HG02973 (cell line): ENCODE results near the gene ZNF273.
"Not testable (repeated sequence)": the region's sequence is repeated elsewhere in the genome, so short reads cannot be mapped to it uniquely, and the experiment has no call there.

Experiments used
- ATAC-seq: cut with Tn5 transposase; IDR thresholded peaks from one replicate; pipeline ENCODE4 v1.9.1; 2021; ENCODE audit warnings: moderate library complexity; ENCODE audit not compliant: unreplicated experiment

ZNF273 gene

DNA sequence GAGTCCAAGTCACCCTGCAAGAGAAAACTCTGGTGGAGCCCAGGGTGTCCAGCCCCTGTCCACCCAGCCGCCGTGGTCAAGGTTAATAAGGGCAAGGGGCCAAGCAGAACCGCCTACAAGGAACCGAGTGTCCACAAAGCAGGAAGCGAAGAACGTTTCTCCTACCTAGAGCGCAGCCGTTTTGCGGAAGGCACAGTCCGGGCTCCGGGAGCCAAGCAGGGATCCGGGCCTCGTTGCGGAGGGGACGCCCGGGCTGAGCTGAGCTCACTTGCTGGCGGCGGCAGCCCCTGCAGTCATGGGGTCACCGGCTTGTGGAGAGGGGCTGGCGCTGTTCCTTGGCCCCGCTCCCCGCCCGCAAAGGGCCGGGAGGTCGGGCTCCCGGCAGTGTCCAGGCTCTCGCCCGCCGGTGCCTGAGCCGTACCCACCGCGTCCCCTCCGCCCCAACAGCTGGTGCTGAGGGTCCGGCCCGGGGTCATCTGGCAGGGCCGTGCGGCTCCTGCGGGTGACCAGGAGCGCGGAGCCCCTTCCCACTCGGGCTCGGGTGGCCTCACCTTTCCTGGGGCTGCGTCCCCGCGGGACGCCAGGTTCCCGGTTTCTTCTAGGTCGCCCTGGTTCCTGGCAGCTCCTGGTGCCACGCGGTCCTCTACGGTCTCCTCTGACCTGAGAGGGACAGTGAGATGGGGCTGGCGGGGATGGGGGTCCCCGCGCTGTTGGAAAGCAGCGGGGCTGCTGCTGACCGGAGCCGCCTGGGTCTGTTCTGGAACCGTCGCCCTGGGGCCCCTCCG lies 14.0 kb upstream of the ZNF273 start:
- ATAC-seq: no peak

DNA sequence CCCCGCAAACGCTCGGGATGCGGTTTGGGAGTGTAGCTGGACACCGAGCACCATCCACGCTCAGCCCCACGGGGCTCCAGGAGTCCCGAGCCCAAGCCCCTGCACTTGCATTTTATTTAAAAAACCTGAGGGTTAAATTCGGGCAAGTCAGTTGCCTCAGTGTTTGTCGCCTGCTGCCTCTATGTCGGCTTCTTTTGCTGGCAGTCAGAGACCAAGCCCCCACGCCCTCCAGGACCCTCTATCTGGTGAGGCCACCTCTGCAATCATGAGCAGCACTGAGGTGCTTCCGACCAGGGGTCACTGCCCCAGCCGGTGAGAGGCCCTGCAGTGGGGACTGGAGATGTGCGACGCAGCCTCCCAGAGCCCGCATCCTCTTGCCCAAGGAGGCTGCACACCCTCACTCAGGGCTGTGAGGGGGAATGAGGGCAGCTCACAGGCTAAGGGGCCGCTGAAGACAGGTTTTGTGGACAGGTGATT lies 13.3 kb upstream of the ZNF273 start:
- no peak for ATAC-seq

GRCh38 chr7:64890273-64890672 lies 12.8 kb upstream of the ZNF273 start:
- not testable (repeated sequence) for ATAC-seq

- no peak for ATAC-seq
These were observed 12.2 kb upstream of the ZNF273 start for GRCh38 chr7:64890761-64891362.

DNA sequence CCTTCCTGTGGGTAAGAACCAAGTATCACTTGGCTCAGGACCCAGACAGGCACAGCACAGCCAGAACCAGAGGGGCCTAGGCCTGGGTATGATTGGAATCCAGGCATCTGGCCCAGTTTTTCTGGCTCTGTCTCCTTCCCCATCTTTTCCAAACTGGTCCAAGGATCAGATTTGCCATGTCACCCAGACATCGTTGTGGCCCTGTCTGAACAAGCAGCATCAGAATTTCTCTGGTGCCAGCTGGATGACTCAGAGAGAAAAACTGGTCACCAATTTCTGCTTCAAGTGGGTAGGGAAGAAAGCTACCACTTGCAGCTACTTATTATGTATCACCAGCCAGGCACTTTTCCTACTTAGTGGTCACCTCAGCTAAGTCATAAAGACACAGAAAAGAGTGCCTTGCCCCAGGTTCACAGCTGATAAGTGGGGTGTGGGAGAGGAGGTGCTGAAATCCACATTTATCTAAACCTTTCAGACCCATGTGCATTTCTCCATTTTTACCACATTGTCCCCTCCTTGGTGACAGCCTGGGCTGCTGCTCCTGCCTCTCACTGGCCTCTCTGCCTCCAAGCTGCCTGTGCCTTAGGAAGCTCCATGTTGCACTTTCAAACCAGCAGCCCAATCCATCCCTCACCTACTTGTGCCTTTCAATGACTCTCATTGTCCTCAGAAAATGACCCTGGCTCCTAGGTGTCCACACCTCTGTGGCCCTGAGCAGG lies 11.6 kb upstream of the ZNF273 start:
- not testable (repeated sequence) for ATAC-seq

GRCh38 chr7:64892116-64892515 lies 11.0 kb upstream of the ZNF273 start:
- no peak for ATAC-seq

DNA sequence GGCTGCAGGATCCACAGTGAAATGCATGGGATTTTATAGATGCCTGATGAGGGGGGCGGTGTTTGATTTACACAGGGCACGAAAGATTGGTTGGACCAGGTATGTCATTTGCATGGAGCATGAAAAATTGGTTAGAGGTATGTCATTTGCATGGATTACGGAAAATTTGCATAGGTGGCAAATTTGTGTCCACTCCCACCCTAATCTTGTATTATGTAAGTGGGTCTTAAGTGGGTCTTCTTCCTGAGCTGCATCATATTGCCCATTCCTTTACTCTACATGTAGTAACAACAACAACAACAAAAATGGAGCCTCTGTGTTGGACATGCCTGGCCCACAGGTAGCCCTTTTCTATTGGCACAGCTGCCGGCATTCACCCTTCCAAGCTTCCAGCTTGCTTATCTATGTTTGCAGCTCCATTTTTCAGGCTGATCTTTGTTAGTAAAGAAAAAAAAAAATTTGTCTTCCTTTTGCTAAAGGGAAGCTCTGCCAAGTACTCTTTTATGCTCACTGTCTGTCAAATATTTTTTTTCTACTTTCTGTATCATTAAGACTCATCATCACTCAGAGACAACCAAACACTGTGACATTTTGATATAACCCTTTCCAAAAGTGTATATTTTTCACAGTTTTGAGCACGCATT lies 10.3 kb upstream of the ZNF273 start:
- no peak for ATAC-seq

DNA sequence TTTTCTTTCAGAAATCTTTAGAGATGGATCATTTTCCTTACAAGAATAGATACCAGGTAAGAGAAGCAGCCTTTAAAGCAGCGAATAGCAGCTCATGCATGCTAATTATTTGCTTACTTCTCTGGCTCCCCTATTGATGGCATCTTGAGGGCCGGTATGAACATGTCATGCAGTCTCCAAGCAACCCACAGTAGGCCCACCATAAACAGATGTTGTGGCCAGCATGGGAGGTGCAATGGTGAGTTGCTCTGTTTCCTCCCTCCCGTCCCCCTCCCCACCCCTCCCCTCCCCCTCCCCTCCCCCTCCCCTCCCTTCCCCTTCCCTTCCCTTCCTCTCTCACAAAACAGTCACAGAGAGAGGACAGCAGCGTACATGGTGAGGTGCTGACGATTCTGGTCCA lies 9.7 kb upstream of the ZNF273 start:
- ATAC-seq: no peak

GRCh38 chr7:64902461-64902805 lies 640 bp upstream of the ZNF273 start:
- not testable (repeated sequence) for ATAC-seq

GRCh38 chr7:64904008-64904407 lies 935 bp downstream of the ZNF273 start:
- no peak for ATAC-seq

DNA sequence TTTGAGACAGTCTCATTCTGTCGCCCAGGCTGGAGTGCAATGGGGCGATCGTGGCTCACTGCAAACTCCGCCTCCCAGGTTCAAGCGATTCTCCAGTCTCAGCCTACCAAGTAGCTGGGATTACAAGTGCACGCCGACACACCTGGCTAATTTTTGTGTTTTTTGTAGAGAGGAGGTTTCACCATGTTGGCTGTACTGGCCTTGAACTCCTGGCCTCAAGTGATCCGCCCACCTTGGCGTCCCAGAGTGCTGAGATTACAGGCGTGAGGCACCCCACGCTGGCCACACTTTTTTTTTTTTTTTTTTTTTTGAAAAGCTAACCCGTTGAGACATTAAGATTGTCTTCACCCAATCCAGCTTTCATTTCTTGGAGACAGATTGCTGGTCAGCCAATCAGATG lies 2.1 kb downstream of the ZNF273 start:
- ATAC-seq: no peak

- ATAC-seq: no peak
These were observed 2.5 kb downstream of the ZNF273 start for GRCh38 chr7:64905547-64905946.

DNA sequence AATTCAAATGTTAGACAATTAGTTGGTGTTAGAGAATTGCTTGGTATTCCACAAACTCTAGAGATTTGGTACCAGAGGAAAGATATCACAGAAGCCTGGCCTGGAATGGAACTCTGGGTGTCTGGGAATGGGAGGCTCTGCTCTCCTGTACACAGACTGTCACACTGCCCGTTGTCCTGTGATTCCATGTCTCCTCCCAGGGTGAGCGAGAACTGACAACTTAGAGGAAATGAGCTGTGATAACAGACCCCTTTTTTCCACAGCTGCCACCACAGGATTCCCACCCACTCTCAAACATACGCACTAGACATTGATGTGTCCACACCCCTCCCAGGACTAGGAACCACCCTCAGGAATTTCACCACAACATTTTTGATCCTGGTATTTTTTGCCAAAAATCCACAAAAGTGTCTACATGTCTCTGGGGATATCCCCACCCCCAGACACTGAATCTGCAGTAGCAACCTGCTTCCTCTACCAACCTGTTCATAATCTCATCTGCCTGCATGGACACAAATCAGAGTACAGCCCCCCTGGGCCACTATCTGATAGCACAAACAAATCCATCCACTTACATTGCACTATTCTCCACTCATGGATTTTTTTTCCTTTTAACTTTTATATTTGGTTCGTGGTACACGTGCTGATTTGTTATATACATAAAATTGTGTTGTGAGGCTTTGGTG lies 4.7 kb downstream of the ZNF273 start:
- no peak for ATAC-seq

DNA sequence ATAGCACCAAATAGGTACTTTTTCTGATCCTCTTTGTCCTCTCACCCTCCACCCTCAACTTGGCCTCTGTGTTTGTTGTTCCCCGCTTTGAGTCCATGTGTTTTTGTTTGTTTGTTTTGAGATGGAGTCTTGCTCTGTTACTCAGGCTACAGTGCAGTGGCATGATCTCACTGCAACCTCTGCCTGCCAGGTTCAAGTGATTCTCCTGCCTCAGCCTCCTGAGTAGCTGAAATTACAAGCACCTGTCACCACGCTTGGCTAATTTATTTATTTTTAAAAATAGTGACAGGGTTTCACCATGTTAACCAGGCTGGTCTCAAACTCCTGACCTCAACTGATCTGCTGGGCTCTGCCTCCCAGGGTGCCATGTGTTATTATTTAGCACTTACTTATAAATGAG lies 5.3 kb downstream of the ZNF273 start:
- ATAC-seq: no peak

- no peak for ATAC-seq
These were observed 11.5 kb downstream of the ZNF273 start for GRCh38 chr7:64914557-64914956.

DNA sequence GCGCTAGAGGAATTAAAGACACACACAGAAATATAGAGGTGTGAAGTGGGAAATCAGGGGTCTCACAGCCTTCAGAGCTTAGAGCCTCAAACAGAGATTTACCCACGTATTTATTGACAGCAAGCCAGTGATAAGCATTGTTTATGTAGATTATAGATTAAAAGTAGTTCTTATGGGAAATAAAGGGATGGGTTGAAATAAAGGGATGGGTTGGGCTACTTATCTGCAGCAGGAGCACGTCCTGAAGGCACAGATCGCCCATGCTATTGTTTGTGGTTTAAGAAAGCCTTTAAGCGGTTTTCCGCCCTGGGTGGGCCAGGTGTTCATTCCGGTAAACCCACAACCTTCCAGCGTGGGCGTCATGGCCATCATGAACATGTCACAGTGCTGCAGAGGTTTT lies 12.2 kb downstream of the ZNF273 start:
- ATAC-seq: not testable (repeated sequence)

DNA sequence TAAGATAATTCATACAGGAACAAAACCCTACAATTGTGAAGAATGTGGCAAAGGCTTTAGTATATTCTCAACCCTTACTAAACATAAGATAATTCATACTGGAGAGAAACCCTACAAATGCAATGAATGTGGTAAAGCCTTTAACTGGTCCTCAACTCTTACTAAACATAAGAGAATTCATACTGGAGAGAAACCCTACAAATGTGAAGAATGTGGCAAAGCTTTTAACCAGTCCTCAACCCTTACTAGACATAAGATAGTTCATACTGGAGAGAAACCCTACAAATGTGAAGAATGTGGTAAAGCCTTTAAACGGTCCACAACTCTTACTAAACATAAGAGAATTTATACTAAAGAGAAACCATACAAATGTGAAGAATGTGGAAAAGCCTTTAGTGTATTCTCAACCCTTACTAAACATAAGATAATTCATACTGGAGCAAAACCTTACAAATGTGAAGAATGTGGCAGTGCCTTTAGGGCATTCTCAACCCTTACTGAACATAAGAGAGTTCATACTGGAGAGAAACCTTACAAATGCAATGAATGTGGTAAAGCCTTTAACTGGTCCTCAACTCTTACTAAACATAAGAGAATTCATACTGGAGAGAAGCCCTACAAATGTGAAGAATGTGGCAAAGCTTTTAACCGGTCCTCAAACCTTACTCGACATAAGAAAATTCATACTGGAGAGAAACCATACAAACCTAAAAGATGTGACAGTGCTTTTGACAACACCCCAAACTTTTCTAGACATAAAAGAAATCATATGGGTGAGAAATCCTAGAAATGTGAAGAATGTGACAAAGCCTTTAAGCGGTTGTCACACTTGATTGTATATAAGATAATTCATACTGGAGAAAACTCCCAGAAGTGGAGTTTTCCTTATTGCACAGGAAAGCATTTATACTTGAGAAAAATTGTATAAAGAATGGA lies 25.4 kb downstream of the ZNF273 start:
- not testable (repeated sequence) for ATAC-seq

GRCh38 chr7:64934478-64934877 lies 31.4 kb downstream of the ZNF273 start:
- ATAC-seq: no peak

- ATAC-seq: no peak
These were observed 35.5 kb downstream of the ZNF273 start for GRCh38 chr7:64938540-64938939.

GRCh38 chr7:64940021-64940420 lies 36.9 kb downstream of the ZNF273 start:
- not testable (repeated sequence) for ATAC-seq
